Activated CD4-positive, alpha-beta T cell treated with anti-CD3 and anti-CD28 coated beads, Interleukin-2, amount 50 U/mL, for 16 hours (primary cell): Measurements from ENCODE around the gene MCTS1.
A peak's percentile ranks its signal among the peaks of the same experiment; 100 is the strongest.
"Not testable (repeated sequence)": the region's sequence is repeated elsewhere in the genome, so short reads cannot be mapped to it uniquely, and the experiment has no call there.

Source experiments
- DNase-seq: peaks from one replicate; pipeline ENCODE4 v3.0.0-alpha.2; 2020

The MCTS1 gene, protein sequence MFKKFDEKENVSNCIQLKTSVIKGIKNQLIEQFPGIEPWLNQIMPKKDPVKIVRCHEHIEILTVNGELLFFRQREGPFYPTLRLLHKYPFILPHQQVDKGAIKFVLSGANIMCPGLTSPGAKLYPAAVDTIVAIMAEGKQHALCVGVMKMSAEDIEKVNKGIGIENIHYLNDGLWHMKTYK

DNA sequence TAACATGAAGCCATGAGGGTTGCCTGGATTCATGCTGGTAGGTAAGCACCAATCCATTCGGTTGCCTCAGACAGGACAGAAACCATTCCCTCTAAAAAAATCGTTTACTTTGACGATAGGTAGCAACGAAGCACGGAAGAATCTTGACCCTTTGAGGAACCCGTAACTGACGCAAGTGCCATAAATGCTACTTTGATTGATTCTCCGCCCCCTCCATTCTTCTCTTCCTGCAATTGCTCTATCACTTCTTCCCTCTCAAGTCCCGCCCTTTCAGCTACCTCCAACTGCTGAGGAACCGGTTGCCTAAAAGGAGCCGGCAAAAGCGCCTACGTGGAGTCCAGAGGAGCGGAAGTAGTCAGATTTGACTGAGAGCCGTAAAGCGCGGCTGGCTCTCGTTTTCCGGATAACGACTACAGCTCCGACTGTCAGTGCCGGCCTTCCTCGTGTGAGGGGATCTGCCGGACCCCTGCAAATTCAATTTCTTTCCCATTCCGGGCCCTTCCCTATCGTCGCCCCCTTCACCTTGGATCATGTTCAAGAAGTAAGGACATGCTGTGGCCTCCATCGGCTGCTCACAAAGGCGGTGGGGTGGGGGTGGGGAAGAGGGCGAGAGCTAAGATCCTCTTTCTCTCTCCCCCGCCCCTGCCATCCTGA is at the start of gene MCTS1:
Gene MCTS1, plus strand, starts transcription at position 395 of the 654 bp plus-strand sequence. Its CDS starts 136 bp downstream, at position 531.
- peak; percentile 92 for DNase-seq

DNA sequence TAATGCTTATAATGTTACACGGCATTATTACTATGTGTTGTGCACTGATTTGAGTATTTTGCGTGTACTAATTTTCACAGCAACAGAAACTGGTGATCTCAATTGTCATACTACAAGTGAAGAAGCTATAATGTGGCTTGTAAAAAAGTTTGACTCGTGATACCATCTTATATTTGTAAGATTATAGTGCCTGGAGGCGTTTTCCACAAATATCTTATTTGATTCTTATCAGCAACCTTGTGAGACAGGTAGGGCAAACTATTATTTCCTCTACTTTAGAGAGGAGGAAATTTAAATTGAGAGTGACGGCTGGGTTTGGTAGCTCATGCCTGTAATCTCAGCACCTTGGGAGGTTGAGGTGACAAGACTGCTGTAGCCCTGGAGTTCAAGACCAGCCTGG is 47.6 kb upstream of the MCTS1 start:
- no peak for DNase-seq

DNA sequence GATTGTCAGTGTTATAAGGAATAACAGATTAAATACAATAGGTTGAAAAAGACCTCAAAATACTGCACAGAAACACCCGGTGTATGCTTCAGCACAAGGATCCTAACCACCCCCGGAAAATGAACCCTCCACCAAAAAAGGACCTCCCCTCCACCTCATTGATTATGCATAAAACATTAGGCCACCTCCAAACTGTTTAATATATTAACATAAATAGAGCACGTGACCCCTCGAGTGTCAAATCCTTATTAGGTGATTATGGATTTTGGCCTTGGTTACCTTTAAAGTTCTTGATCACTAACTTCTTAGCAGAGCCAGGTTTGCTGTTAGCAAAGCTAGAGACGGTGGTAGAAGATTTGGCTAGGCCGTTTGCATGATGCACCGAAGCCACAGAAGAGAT is 44.1 kb upstream of the MCTS1 start:
- DNase-seq, result peak; percentile 2

DNA sequence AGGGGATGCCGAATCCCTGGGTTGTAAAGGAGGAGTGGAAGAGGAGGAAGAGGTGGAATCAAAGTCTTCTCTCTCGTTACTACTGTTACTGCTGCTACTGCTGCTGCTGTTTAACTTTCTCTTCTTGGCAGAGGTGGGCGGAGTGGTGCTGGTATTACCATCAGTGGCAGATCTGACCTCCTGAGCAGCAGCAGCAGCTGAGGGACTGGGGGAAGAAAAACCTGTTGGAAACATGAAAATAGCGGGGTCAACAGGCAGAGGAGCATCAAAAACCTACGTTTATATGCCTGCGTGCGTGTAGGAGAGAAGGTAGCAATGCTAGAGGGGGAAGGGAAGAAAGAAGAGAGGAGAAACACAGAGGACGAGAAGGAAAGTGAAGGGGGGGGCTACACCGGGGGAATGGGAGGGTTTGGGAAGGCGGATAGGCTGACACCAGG is 43.5 kb upstream of the MCTS1 start:
- DNase-seq, result peak; percentile 47

DNA sequence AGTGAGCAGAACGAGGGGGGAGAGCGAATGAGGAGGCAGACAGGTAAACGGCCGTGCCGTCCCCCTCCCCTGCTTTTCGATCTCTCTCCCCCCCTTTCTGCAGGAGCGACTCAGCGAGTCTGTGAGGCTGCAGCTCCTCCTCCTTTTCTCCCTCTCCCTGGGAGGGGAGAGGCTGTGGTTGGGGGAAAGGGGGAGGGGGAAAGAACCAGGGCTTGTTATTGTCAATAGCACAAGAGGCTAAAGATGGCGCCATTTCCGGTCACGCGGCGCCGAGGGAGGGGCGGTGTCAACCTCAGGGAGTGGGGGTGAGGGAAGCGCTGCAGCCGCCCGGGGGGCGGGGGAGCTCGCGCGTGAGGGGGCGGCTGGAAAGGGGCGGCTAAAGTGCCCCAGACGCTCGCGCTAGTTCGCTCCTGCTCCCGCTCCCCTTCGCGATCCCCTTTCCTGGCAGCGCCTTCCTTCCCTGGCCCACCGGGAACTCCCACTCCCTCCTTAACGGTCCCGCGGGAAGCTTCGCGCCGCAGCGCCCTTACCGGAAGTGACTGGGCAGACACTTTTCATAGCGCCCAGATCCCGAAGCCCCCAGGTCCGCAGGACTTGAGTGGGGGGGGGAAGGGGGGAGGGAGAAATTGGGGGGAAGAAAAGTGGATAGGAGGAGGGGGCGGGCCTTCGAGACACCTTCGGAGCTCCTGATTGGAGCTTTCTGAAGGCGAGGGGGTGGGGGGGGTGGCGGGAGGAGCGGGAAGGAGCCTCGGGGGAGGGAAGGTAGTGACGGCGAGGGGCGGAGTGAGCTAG is 42.9 kb upstream of the MCTS1 start, which contains the start of gene CUL4B:
Gene CUL4B, minus strand, starts transcription at position 121 of the 792 bp plus-strand sequence. CDS start 324 bp downstream, outside the sequence.
- DNase-seq, result peak; percentile 92

DNA sequence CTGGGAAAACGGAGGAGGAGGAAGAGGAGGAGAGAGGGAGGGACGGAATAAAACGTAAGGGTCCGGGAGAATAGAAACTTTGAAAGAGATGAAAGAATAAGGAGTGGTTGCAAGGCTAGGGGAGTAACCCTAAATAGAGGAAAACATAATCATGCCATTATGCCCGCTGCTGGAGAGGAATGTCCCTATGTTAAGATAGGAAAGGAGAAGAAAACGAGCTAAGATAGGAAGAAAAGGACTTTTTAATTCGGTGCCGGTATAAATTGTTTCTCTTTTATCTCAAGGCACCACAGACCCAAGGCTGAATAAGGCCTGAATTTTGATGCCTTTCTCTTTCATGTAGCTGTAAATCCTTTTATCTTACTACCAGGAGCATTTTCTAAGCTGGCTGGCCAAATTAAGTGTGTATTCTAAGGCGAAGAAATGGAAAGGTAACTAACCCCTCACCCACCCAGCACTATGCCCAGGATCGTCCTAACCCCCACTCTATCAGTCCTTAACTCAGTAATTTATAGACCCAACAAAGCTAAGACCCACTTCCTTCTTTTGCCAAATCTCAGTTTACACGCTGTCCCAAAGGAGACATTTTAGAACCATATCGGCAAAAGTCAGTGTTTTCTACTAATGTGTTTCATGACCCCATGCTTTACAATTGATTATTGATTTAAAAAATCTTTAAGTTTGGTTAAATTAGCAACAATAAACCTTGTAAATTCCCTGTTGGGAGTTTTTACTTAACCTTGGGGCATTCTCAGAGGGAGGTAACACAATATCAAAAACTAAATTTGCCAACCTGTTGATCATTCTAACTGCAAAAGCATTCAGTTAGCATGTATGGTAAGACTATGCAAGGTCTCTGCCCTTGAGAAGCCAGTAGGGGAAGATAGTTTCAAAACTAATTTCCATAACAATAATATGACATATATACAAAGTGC is 42.0 kb upstream of the MCTS1 start:
- no peak for DNase-seq

DNA sequence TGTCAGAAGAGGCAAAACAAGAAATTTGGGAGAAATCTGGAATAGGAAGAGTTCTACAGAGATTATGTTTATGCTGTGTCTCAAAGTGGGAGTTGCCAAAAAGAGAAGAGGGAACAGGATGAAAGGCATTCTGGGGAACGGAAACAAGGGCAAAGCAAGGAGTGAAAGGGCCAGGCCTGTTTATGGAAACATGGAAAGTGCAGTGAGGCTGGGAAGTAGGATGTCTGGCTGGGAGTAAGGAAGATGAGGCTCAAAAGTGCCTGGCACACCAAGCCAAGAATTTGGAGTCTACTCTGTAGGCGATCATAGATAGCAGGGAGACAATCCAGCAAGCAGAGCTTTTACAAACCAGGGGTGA is 41.4 kb upstream of the MCTS1 start:
- no peak for DNase-seq

DNA sequence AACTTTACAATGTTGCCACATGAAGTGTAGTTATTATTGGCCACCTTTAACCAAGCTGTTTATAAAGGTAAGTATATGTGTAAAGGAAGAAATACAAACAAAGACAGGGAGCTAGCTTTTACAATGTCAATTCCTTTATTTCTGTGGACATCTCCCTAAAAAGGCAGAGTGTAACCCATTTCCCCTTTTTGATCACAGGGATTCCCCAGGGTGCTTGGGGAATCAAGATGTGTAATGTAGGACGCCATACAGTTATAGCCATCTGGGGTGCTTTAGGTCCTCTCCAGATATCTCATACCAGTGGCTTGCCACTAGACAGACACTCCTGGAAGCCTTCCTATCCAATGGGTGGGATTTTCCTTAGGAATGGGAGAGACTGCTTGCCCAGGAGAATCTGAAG is 39.0 kb upstream of the MCTS1 start:
- DNase-seq, result no peak

DNA sequence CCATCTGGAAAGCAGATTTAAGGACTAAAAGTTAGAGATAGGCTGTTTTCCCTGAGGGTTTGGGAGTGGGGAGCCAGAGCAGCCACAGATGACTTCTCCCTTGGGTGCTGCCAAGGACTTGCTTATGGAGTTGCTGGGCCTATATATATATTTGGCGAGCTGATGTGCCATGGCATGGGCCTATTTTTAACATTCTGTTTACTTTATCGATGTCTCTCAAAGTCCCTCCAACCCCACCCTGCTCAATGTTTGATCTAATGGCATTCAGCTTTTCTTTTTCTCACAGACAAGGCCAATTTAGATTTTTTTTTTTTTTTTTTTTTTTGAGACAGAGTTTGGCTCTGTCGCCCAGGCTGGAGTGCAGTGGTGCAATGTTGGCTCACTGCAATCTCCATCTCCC is 37.1 kb upstream of the MCTS1 start:
- no peak for DNase-seq

DNA sequence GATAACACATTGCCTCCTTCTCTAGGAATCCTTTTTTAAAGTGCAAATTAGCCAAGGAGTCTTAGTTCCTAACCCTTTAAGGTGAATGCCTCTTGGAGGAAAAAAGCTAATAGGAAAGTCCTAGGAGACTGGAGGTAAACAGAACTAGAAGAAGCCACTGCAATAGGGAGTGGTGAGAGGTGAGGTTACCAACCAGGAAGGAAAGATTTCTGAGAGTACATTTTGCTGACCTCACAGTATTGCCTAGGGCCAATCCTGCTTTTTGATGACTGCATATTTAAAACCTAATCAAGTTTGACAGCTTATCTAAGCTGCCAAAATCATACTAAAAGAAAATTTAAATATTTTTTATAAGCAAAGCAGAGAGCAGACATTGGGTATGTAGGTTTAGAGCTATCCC is 35.9 kb upstream of the MCTS1 start:
- no peak for DNase-seq

DNA sequence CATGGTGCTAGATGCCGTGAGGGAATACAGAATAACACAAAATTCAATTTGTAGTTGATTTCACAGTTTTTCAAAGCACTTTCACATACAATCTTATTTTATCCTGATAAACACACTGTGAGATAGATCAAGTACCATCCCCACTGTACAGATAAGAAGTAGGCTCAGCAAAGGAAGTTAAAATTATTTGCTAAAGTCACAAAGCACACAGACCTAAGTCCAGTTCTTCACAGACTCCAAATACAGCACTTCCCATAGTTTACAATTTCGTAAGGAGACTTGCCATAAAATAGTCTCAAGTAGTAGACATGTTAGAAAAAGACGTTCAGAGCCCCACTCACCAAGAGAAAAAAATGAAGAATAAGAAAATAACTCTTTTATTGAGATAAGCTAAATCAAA is 35.3 kb upstream of the MCTS1 start:
- DNase-seq, result no peak

DNA sequence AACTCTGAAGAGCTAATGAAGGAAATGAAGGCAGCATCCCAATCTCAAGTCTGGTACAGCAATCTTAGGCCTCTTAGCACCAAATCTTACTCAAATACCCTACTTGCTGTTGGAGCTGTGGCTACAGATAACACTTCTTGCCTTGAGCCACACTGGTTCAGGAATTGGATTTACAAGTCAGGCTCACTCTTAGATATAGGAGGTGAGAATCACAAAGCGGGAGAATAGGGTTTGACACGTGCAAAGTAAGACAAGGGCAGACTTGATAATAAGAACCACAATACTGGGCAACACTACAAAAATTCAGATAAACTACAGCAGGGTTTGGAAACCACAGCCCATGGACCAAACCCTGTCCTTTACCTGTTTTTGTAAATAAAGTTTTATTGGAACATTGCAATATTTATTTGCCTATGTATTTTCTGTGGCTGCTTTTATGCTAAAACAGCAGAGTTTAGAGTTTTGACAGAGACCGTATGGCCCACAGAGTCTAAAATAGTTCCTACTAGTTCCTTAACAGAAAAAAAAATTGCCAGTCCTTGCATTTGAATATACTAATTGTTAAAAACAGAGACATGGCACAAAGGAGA is 33.8 kb upstream of the MCTS1 start:
- no peak for DNase-seq

DNA sequence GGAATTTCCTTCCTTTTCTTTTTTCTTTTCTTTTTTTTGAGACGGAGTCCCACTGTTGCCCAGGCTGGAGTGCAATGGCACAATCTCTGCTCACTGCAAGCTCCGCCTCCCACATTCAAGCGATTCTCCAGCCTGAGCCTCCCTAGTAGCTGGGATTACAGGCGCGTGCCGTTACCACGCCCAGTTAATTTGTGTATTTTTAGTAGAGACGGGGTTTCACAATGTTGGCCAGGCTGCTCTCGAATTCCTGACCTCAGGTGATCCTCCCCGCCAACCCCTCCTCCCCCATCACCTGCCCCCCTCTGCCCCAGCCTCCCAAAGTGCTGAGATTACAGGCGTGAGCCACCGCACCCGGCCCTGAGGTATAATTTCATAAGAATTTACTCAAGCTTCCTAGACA is 30.1 kb upstream of the MCTS1 start:
- not testable (repeated sequence) for DNase-seq

DNA sequence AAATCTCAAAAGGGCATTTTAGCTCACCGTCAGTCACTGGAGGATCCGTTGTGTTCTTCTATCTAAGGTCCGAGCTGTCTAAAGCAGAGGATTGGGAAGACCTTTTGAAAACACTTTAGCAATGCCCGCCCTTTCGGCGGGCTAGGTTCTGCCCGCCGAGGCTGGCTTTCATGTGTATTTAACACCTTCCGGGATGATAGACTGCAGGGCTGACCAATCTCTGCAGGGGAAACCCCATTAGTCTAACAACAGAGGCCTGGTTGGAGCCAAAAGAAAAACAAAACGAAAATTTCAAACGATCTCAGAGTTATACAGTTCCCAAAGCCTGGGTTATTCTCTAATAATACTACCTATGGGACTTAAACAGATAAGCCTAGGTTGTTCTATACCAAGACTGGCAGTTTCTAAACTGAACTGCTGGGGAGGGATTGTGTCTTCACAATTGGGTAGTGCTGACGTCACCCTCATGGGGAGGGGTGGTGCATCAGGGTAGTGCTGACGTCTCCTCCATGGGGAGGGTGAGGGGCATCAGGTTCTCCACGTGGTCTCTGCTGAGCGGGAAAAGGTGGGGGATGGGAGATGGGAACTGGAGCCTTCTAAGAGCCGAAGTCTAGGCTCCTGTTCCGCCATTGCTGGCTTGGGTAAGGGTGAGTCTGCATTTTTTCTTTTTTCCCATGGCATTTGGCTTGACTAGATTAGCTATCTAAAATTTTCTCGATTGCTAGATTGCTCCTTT is 28.4 kb upstream of the MCTS1 start:
- no peak for DNase-seq

DNA sequence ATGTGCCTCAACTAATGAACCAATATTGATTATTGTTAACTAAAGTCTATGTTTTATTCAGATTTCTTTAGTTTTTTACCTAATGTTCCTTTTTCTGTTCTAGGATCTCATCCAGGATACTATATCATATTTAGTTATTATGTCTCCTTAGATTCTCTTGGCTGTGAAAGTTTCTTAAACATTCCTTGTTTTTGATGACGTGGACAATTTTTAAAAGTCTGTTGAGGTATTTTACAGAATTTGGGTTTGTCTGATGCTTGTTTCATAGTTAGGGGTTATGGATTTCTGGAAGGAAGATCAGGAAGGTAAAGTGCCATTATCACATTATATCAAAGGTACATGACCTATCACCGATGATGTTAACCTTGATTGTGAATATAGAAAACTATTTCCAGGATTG is 18.2 kb upstream of the MCTS1 start:
- no peak for DNase-seq

DNA sequence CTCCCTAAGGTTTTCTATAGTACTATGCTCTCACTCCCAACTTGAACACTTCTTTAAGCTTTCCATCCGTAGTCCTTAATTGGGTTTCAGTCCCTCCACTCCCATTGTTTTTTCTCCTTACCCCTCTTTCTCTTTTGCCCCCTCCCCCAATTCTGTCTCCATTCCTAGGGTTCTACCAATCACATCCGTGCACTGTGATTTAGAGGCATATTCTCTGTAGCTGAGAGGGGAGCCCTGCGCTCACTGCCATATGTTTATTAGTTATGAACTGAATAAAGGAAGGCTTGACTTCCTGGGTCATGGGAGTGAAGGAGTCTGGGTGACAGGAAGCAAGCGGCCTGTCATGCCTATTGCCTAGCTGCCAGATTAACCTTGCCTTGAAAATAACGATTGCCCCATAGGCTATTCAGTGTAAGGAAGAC is 471 bp downstream of the MCTS1 start:
- DNase-seq, result peak; percentile 53

DNA sequence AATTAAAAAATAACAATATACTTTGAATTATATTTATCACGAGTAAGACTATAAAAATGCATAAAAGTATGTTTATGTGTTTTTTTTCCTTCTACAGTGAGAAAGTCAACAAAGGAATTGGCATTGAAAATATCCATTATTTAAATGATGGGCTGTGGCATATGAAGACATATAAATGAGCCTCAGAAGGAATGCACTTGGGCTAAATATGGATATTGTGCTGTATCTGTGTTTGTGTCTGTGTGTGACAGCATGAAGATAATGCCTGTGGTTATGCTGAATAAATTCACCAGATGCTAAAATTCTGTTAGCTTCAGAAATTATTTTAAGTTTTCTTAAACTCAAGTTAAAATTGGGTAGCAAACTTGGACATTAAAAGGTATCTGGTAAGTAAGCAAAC is 8.2 kb downstream of the MCTS1 start:
- DNase-seq, result no peak

DNA sequence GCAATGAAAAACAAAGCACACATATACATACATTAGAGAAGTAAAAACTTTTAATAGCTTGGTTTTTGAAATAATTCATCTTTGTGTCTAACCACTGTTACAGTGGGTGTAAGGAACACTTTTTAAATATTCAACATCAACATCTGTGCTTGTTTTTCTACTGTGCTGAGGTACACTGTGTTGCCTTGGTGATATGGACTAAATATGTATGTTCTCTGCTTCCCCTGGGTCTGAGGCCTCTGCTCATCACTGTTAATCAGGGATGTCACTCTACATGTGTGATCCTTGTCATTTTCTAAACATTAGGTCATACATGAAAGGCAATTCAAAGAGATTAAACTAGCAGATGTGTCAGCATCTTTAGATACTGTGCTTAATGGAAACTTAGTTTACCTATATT is 10.9 kb downstream of the MCTS1 start:
- DNase-seq, result no peak

DNA sequence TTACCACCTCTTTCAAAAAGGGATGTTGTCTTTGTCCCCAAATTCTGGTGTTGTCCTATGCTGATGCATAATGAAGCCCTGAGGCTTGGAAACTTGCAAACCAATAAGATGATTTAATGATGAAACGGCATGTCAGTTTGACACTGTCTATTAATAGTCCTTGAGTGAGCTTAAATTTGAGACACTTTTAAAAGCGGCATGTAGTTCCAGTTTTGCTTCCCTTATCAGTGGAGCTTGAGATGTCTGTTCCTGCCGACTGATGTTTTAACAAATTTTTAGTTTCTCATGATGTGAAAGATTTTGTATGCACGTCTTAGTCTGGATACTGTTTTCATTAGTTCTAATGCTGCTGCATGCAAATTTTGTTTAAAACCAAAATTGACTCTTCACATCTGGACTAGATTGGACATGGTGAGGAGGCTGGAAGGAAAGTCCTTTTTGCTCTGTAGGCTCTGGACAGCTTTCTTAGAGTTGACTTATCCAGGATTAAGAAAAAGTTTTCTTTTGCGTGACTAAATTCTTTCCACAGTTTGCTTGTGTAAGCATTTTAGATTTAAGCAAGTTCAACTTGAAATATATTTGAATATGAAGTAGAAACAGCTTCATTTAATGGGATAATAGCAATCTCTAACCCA is 14.2 kb downstream of the MCTS1 start:
- DNase-seq, result no peak

DNA sequence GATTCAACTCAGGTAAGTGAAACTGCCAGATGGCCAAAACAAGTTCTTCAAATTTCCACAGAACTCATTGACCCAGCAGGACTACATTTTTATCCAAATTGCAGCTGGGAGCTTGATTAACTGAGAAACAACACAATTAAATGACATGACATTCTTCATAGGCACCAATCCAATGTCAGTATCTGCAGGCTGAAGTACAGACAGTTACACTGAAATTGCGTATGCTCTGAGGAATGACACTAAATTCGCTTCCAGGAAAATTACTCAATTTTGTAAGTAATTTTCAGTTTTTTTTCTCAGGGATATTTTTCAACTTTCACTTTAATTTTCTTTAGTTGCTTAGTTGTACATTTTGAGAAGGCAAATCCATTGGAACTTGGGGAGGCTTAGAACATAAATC is 21.5 kb downstream of the MCTS1 start:
- DNase-seq, result no peak
